ENCODE results near the gene SOBP.
"Not testable (repeated sequence)": the region's sequence is repeated elsewhere in the genome, so short reads cannot be mapped to it uniquely, and the experiment has no call there.

The SOBP gene

GRCh38 chr6:107553121-107553520 lies 63.2 kb downstream of the SOBP start:
- DNase-seq (ENCODE audit: low read depth in 2 of 2), result not testable (repeated sequence)

GRCh38 chr6:107554326-107554725 lies 64.4 kb downstream of the SOBP start:
- DNase-seq (ENCODE audit: low read depth in 2 of 2), result no peak

GRCh38 chr6:107554918-107555317 lies 65.0 kb downstream of the SOBP start:
- no peak for DNase-seq (ENCODE audit: low read depth in 2 of 2)

- no peak for DNase-seq (ENCODE audit: low read depth in 2 of 2)
Measured at GRCh38 chr6:107555449-107555848, 65.5 kb downstream of the SOBP start.

GRCh38 chr6:107556082-107556481 lies 66.2 kb downstream of the SOBP start:
- DNase-seq (ENCODE audit: low read depth in 2 of 2), result no peak

- no peak for DNase-seq (ENCODE audit: low read depth in 2 of 2)
Measured at GRCh38 chr6:107557698-107558097, 67.8 kb downstream of the SOBP start.

- no peak for DNase-seq (ENCODE audit: low read depth in 2 of 2)
Measured at GRCh38 chr6:107560657-107561056, 70.7 kb downstream of the SOBP start.

- DNase-seq (ENCODE audit: low read depth in 2 of 2), result no peak
Measured at GRCh38 chr6:107561306-107561705, 71.4 kb downstream of the SOBP start.

GRCh38 chr6:107563694-107564588 lies 74.0 kb downstream of the SOBP start:
- no peak for DNase-seq (ENCODE audit: low read depth in 2 of 2)

- no peak for DNase-seq (ENCODE audit: low read depth in 2 of 2)
Measured at GRCh38 chr6:107564589-107564951, 74.7 kb downstream of the SOBP start.

GRCh38 chr6:107565165-107565723 lies 75.3 kb downstream of the SOBP start:
- no peak for DNase-seq (ENCODE audit: low read depth in 2 of 2)

GRCh38 chr6:107567643-107568042 lies 77.7 kb downstream of the SOBP start:
- DNase-seq (ENCODE audit: low read depth in 2 of 2), result no peak

- no peak for DNase-seq (ENCODE audit: low read depth in 2 of 2)
Measured at GRCh38 chr6:107569473-107569872, 79.6 kb downstream of the SOBP start.

- no peak for DNase-seq (ENCODE audit: low read depth in 2 of 2)
Measured at GRCh38 chr6:107571354-107571753, 81.4 kb downstream of the SOBP start.

- no peak for DNase-seq (ENCODE audit: low read depth in 2 of 2)
Measured at GRCh38 chr6:107572886-107573285, 83.0 kb downstream of the SOBP start.

GRCh38 chr6:107574856-107575255 lies 84.9 kb downstream of the SOBP start:
- DNase-seq (ENCODE audit: low read depth in 2 of 2), result no peak

GRCh38 chr6:107576852-107577251 lies 86.9 kb downstream of the SOBP start:
- no peak for DNase-seq (ENCODE audit: low read depth in 2 of 2)

GRCh38 chr6:107578642-107579341 lies 88.9 kb downstream of the SOBP start:
- DNase-seq (ENCODE audit: low read depth in 2 of 2), result no peak

- no peak for DNase-seq (ENCODE audit: low read depth in 2 of 2)
Measured at GRCh38 chr6:107579456-107580056, 89.6 kb downstream of the SOBP start.

GRCh38 chr6:107582086-107582485 lies 92.2 kb downstream of the SOBP start:
- DNase-seq (ENCODE audit: low read depth in 2 of 2), result no peak

GRCh38 chr6:107584726-107585125 lies 94.8 kb downstream of the SOBP start:
- no peak for DNase-seq (ENCODE audit: low read depth in 2 of 2)

- DNase-seq (ENCODE audit: low read depth in 2 of 2), result no peak
Measured at GRCh38 chr6:107585815-107586435, 96.0 kb downstream of the SOBP start.

Data from stimulated activated CD4-positive, alpha-beta T cell treated with anti-CD3 and anti-CD28 coated beads, Interleukin-1b, Interleukin-23, amount 100 ng/mL, for 1 hour (primary cell).